Stimulated activated CD8-positive, alpha-beta memory T cell treated with anti-CD3 and anti-CD28 coated beads, Interleukin-12 subunit alpha, Interleukin-12 subunit beta, amount 100 ng/mL, for 24 hours (primary cell): ENCODE data around the gene TNFAIP1.
A peak's percentile ranks its signal among the peaks of the same experiment; 100 is the strongest.
"Not testable (repeated sequence)": the region's sequence is repeated elsewhere in the genome, so short reads cannot be mapped to it uniquely, and the experiment has no call there.

ENCODE experiments used
- DNase-seq: peaks from one replicate; pipeline ENCODE4 v3.0.0-alpha.2; 2020; ENCODE audit errors: extremely low read depth

TNFAIP1 gene

GRCh38 chr17:28335201-28335958, at the start of gene TNFAIP1, which contains the start of gene IFT20:
TSS of gene TNFAIP1 (plus strand) at chr17:28335761. CDS start at chr17:28339522, 3,761 bp downstream.
TSS of gene IFT20 (minus strand) at chr17:28335472. CDS start at chr17:28331985, 3,487 bp downstream.
- DNase-seq, result peak; percentile 93

- DNase-seq, result no peak
These were observed 49.6 kb upstream of the TNFAIP1 start for GRCh38 chr17:28285965-28286364.

GRCh38 chr17:28290703-28291102, 44.9 kb upstream of the TNFAIP1 start:
- no peak for DNase-seq

- DNase-seq, result no peak
These were observed 43.7 kb upstream of the TNFAIP1 start for GRCh38 chr17:28291780-28292330.

GRCh38 chr17:28292878-28293277, 42.7 kb upstream of the TNFAIP1 start:
- DNase-seq, result not testable (repeated sequence)

GRCh38 chr17:28293994-28294393, 41.6 kb upstream of the TNFAIP1 start:
- DNase-seq, result no peak

GRCh38 chr17:28295677-28296578, 39.6 kb upstream of the TNFAIP1 start:
- no peak for DNase-seq

GRCh38 chr17:28298449-28298848, 37.1 kb upstream of the TNFAIP1 start:
- no peak for DNase-seq

- DNase-seq, result no peak
These were observed 28.6 kb upstream of the TNFAIP1 start for GRCh38 chr17:28306954-28307401.

- DNase-seq, result no peak
These were observed 21.7 kb upstream of the TNFAIP1 start for GRCh38 chr17:28313841-28314240.

- no peak for DNase-seq
These were observed 19.5 kb upstream of the TNFAIP1 start for GRCh38 chr17:28315846-28316705.

GRCh38 chr17:28317099-28317965, 18.2 kb upstream of the TNFAIP1 start:
- no peak for DNase-seq

- no peak for DNase-seq
These were observed 17.4 kb upstream of the TNFAIP1 start for GRCh38 chr17:28317966-28318758.

- peak; percentile 92 for DNase-seq
These were observed 16.6 kb upstream of the TNFAIP1 start, which contains the start of gene TMEM97 for GRCh38 chr17:28318759-28319597. TSS of gene TMEM97 (plus strand) at chr17:28319200. CDS start at chr17:28319240, 40 bp downstream.

- no peak for DNase-seq
These were observed 16.0 kb upstream of the TNFAIP1 start for GRCh38 chr17:28319598-28319935.

- DNase-seq, result no peak
These were observed 15.1 kb upstream of the TNFAIP1 start for GRCh38 chr17:28320215-28321061.

GRCh38 chr17:28324267-28324745, 11.3 kb upstream of the TNFAIP1 start:
- no peak for DNase-seq
